Fibroblast of skin of left biceps (primary cell): Measurements from ENCODE around the gene HTR2B.
"Not testable (repeated sequence)": the region's sequence is repeated elsewhere in the genome, so short reads cannot be mapped to it uniquely, and the experiment has no call there.

ENCODE experiments used
- DNase-seq, 2 experiments: peaks; one replicate each; pipeline ENCODE4 v3.0.0-alpha.2; 2013; ENCODE audit warnings: low read depth in 2 of 2

HTR2B gene

DNA sequence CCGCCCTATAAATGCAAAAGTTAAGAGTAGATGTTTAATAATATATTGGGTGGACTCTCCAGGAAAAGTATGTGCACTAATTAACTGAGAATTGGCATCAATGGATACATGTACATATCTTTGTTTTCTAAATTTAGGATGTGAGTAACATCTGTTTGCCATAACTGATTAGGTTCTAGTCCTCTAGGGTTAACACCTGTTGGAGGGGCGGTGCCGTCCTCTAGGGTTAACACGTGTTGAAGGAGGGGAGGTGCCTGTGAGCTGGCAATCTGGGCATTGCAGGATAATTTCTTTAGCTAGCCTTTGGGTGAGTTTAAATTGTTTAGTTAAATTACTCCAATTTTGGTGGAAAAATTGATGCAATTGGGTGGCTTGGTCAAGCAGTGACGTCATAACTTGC, 30.9 kb downstream of the HTR2B start:
- no peak for DNase-seq

DNA sequence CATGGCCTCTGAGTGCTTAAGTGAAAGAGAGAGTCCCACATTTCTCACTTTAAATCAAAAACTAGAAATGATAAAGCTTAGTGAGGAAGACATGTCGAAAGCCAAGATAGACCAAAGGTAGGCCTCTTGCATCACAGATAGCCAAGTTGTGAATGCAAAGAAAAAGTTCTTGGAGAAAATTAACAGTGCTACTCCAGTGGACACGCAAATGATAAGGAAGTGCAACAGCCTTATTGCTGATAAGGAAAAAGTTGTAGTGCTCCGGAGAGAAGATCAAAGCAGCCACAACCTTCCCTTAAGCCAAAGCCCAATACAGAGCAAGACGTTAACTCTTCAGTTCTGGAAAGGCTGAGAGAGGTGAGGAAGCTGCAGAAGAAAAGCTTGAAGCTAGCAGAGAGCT, 36.1 kb downstream of the HTR2B start:
- no peak for DNase-seq

DNA sequence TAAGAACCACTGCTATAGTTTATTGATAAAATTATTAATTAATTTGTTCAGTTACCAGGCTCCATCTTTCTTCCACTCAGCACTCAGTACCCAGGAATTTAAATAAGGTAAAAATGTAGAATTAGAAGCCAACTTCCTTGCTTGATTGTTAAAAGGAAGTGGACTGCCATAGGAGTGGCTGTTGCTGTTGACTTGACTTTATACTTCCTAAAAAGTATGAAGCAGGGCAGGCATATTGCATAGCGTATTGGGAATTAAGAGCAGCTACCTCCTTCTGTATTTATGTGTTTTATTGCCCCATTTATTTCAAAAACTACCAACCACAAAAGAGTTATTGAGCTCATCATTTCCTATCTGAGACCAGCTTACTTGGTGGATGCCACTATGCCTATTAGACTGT, 40.3 kb downstream of the HTR2B start:
- DNase-seq, result no peak

DNA sequence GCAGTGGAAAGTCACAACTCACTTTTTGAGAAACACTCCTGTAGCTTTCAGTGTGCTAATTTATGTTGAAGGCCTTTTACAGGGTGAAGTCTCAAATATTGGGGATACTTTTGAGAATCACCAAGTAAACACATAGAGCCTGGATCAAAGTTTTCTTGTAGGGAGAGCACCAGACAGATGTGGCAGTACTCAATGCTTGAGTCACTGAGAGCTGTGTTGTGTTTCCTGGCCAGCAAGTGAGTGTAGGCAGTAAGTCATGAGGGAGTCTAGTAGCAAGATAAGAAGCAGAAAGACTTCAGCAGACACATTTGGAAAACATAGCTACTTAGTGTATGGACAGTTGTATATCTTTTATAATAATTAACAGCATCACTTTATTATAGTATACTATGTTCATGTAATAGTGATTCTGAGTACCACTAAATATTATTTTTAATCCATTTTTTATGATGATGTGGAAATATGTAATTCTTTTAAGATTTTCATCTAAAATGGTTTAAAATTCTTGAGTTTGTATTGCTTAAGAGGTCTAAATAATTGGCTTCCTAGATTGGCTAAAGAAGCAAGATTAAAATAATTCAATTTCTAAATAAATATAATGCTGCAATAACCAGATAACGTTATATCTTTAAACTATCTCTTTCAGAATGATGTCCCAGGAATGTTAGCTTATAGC, 55.3 kb downstream of the HTR2B start:
- no peak for DNase-seq

DNA sequence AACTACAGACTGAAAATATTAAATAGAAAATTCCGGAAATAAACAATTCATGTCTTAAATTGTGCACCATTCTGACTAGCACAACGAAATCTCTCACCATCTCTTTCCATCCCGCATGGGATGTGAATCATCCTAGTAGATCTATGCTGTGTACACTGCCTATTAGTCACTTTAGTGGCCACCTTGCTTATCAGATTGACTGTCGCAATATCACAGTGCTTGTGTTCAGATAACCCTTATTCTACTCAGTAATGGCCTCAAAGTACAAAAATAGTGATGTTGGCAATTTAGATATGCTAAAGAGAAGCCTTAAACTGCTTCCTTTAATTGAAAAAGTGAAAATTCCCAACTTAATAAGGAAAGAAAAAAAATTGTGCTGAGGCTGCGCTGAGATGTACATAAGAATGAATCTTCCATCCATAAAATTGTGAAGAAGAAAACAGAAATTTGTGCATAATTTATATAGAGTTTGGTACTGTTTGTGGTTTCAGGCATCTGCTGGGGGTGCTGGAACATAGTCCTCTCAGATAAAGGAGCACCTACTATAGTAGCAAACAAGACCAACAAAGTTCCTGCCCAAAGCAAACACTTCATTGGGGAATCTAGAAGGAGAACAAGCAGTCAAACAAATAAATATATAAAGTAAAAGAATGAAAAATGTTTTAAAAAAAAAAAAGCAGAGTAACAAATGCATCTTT, 56.2 kb downstream of the HTR2B start:
- DNase-seq, result no peak

DNA sequence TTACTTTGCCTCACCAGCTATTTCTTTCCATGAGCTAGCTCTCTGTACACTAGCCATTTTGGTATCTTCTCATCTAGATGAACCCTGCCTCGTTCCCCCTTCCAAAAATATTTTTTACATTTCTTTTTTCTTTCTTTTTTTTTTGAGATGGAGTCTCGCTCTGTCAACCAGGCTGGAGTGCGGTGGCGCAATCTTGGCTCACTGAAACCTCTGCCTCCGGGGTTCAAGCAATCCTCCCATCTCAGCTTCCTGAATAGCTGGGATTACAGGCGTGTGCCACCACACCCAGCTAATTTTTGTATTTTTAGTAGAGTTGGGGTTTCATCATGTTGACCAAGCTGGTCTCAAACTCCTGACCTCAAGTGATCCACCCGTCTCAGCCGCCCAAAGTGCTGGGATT, 57.3 kb downstream of the HTR2B start:
- not testable (repeated sequence) for DNase-seq

DNA sequence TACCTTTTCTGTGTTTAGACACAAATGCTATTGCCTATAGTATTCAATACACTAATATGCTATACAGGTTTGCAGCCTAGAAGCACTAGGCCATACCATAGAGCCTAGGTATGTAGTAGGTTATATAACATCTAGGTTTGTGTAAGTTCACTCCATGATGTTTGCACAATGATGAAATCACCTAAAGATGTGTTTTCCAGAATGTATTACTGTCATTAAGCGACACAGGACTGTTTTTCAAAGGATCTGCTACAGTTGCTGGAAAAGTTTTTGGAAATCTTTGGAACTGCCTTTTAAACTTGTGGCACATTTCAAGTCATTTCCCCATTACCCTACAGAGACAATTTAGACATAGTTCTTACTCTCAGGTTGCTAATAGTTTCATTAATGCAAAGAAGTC, 58.9 kb downstream of the HTR2B start:
- DNase-seq, result no peak

DNA sequence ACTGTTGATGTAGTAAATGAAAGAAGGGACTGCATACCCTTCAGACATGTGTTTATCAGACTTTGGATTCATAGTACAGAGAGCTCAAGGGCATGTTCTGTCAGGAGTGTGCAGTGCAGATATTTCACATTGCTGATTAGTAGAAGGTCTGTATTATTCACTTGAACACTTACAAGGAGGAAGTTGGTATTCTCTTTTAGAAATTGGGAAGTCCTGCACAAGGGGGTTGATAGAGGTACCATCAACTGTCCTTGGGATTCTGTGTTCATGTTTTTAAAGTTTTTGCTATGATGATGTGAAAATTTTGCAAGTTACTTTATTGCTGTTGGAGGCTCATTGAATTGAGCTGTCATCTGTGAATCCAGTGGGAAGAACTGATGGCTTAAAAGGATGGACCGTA, 61.5 kb downstream of the HTR2B start:
- no peak for DNase-seq

DNA sequence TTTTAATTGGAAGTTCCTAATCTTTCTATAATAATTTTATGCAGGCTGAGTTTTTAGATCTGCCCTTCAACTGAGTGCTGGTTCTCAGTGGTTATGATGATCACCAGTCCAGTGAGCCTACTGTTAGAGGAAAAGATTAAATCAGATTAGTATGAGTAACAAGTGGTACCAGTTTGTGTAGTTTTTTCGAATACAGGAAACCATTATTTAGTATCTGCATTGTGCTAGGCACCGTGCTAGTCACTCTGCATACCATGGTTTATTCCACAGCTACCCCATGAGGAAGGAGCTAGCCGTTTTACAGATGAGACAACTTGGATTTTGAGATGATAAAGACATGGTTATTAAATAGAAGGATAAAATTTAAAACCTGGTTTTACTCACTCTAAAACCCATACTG, 62.1 kb downstream of the HTR2B start:
- DNase-seq, result no peak

DNA sequence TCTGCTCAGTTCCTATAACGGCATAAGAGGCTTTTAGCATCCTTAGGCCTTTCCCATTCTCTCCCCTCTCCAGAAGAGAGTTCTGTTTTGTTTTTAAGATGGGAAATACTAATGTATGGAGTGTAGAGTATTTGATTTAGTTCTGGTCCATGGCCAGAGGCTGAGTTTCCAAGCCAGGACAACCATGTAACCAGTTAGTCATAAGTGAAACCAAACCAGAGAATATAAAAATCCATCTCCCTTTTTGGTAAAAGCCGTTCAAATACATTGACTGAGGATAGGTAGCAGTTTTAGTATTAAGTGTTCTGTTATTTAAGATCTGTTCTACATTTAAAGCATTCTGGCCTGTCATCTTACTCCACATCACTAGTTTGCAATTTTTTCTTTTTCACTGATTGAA, 65.1 kb downstream of the HTR2B start:
- DNase-seq, result no peak

DNA sequence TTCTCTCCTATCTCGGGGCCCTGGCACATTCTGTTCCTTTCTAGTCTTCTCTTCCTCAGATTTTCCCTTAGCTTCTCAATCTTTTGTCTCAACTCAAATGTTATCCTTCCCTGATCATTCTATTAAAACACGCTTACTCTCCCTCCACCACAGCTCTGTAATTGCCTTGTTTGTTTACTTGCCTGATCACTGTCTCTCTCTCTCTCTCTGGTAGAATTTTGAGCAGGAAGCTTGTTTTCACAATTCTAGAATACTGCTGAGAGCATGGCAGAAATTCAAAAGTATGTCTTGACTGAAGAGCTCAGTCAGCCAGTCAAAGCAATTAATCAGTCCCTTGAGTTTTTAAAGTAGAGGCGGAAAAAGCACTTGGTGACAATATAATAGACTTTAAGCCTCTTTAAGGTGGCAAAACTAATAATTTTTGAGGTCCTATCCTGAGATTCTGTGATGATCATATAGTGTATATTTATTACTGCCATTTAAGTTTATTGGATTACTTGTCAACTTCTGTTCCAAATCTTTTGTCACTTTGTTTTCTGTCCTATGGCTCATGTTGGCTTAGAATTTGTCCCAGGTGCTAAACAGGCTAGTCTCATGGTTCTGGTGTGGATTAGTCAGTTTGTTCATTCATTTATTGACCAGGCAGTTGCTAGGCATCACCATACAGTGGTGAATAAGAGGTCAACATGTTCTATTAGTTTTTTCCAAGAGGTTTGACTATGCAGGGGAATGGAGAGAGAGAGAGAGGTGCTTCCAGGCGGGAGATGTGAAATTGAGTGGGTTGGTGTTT, 65.9 kb downstream of the HTR2B start:
- no peak for DNase-seq
